IMR-90 (cell line): Measurements from ENCODE around the gene LANCL3. TPM values are rescaled to one million over a fixed set of nuclear protein-coding genes. Genes with fewer than 3 reads are reported as not detected.

Source experiments
- ATAC-seq: fragments of 200-7000 bp; cut with Tn5 transposase; 2 replicates; pipeline ENCODE4 v1.9.1; 2020; ENCODE audit warnings: low read depth, mild to moderate bottlenecking, moderate library complexity
- BruUV-seq: library from RNA; stranded (reverse); fragments of 400-500 nt; replicated peaks from 2 replicates; lab custom pipeline; 2021; lab: Mats Ljungman, UMichigan
- CTCF ChIA-PET: fragments of 300-600 bp; formaldehyde crosslinking; extraction: SDS; loops from one replicate; lab custom pipeline; 2021; ENCODE audit warnings: antibody characterized with exemption; lab: Yijun Ruan, JAX
- POLR2A ChIA-PET: fragments of 300-600 bp; sonication (Branson Sonifier 250); formaldehyde crosslinking; loops from one replicate; lab custom pipeline; 2022; ENCODE audit warnings: antibody characterized with exemption; ENCODE audit not compliant: unreplicated experiment; lab: Charles Lee
- DNase-seq: peaks from one replicate; pipeline ENCODE4 v3.0.0; 2013
- H2AFZ ChIP-seq: replicated peaks from 2 replicates; pipeline ENCODE3; 2013; ENCODE audit warnings: low read length, mild to moderate bottlenecking; ENCODE audit not compliant: poor library complexity
- H2AK5ac ChIP-seq: 2 replicates; pipeline ENCODE4 v1.6.1; 2013; ENCODE audit warnings: low read depth, low read length, inconsistent platforms
- H2AK9ac ChIP-seq: replicated peaks from 2 replicates; pipeline ENCODE3; 2013; ENCODE audit warnings: mild to moderate bottlenecking, low read depth, low read length, moderate library complexity; ENCODE audit not compliant: poor library complexity
- H2BK120ac ChIP-seq: 2 replicates; pipeline ENCODE4 v1.6.1; 2013; ENCODE audit warnings: low read depth, low read length, inconsistent platforms
- H2BK15ac ChIP-seq: 3 replicates; pipeline ENCODE4 v1.6.1; 2013; ENCODE audit warnings: low read depth, low read length, inconsistent platforms
- H2BK20ac ChIP-seq: 2 replicates; pipeline ENCODE4 v1.6.1; 2013; ENCODE audit warnings: low read depth, mild to moderate bottlenecking, inconsistent platforms, low read length, moderate library complexity
- H2BK5ac ChIP-seq: 2 replicates; pipeline ENCODE4 v1.6.1; 2013; ENCODE audit warnings: mild to moderate bottlenecking, low read depth, low read length, inconsistent platforms; ENCODE audit not compliant: poor library complexity, severe bottlenecking
- H3K14ac ChIP-seq: replicated peaks from 2 replicates; pipeline ENCODE4 v1.6.1; 2013; ENCODE audit warnings: low read depth, low read length, inconsistent platforms
- H3K18ac ChIP-seq: 2 replicates; pipeline ENCODE4 v1.6.1; 2013; ENCODE audit warnings: low read depth, low read length, control low read depth
- H3K23ac ChIP-seq: 2 replicates; pipeline ENCODE4 v1.6.1; 2013; ENCODE audit warnings: low read depth, low read length, inconsistent platforms
- H3K27ac ChIP-seq: 2 replicates; pipeline ENCODE4 v1.5.1; 2013; ENCODE audit warnings: mild to moderate bottlenecking, control low read depth, low read length; ENCODE audit not compliant: insufficient read depth
- H3K27me3 ChIP-seq: 2 replicates; pipeline ENCODE4 v1.6.1; 2013; ENCODE audit warnings: low read length; ENCODE audit not compliant: control insufficient read depth, insufficient read depth
- H3K36me3 ChIP-seq: 2 replicates; pipeline ENCODE4 v1.6.1; 2013; ENCODE audit warnings: low read length, mixed read lengths; ENCODE audit not compliant: control insufficient read depth, insufficient read depth
- H3K4ac ChIP-seq: 2 replicates; pipeline ENCODE4 v1.6.1; 2013; ENCODE audit warnings: low read depth, low read length, inconsistent platforms
- H3K4me1 ChIP-seq: 2 replicates; pipeline ENCODE4 v1.6.1; 2013; ENCODE audit warnings: low read length, mixed read lengths; ENCODE audit not compliant: control insufficient read depth, insufficient read depth
- H3K4me2 ChIP-seq: 2 replicates; pipeline ENCODE4 v1.6.1; 2013; ENCODE audit warnings: low read depth, mild to moderate bottlenecking, control low read depth, low read length, moderate library complexity
- H3K4me3 ChIP-seq: 2 replicates; pipeline ENCODE4 v1.5.1; 2013; ENCODE audit warnings: low read depth, mild to moderate bottlenecking, control low read depth, low read length, moderate library complexity; ENCODE audit not compliant: insufficient read depth
- H3K56ac ChIP-seq: 2 replicates; pipeline ENCODE4 v1.6.1; 2013; ENCODE audit warnings: low read length, inconsistent platforms; ENCODE audit not compliant: insufficient read depth; ENCODE audit errors: extremely low read depth
- H3K79me1 ChIP-seq, 2 experiments: 2 replicates each; pipeline ENCODE4 v1.6.1; 2013; ENCODE audit warnings: low read length in 2 of 2, inconsistent platforms in 1 of 2, low read depth in 1 of 2
- H3K9ac ChIP-seq: 2 replicates; pipeline ENCODE4 v1.6.1; 2013; ENCODE audit warnings: low read depth, low read length, control low read depth
- H3K9me1 ChIP-seq: 2 replicates; pipeline ENCODE4 v1.6.1; 2013; ENCODE audit warnings: low read length, inconsistent platforms; ENCODE audit not compliant: insufficient read depth
- H3K9me3 ChIP-seq: 2 replicates; pipeline ENCODE4 v1.6.1; 2013; ENCODE audit warnings: low read length; ENCODE audit not compliant: control insufficient read depth, insufficient read depth
- H4K20me1 ChIP-seq: 2 replicates; pipeline ENCODE4 v1.6.1; 2013; ENCODE audit warnings: low read length, inconsistent platforms; ENCODE audit not compliant: insufficient read depth
- H4K5ac ChIP-seq: 2 replicates; pipeline ENCODE4 v1.6.1; 2013; ENCODE audit warnings: mild to moderate bottlenecking, low read depth, low read length, control low read depth
- H4K8ac ChIP-seq, 2 experiments: 2 replicates each; pipeline ENCODE4 v1.6.1; 2013; ENCODE audit warnings: low read depth in 2 of 2, low read length in 2 of 2, control low read depth in 1 of 2, inconsistent platforms in 1 of 2
- H4K91ac ChIP-seq: 2 replicates; pipeline ENCODE4 v1.6.1; 2013; ENCODE audit warnings: low read depth, low read length, inconsistent platforms; ENCODE audit not compliant: insufficient read depth
- BHLHE40 ChIP-seq: fragments of 150-350 bp; IDR thresholded peaks from 2 replicates; pipeline ENCODE4 v1.6.1; 2016; ENCODE audit warnings: mild to moderate bottlenecking, low read depth, low read length
- CHD1 ChIP-seq: IDR thresholded peaks from 2 replicates; pipeline ENCODE4 v1.6.1; 2012; ENCODE audit warnings: low read depth, low read length, improper control_type of control experiment
- MXI1 ChIP-seq: IDR thresholded peaks from 2 replicates; pipeline ENCODE4 v1.6.1; 2012; ENCODE audit warnings: low read depth, mild to moderate bottlenecking, low read length, moderate library complexity, borderline replicate concordance
- NFE2L2 ChIP-seq: fragments of 150-350 bp; IDR thresholded peaks from 2 replicates; pipeline ENCODE4 v1.6.1; 2016; ENCODE audit warnings: low read depth, mild to moderate bottlenecking, low read length
- RAD21 ChIP-seq: IDR thresholded peaks from 2 replicates; pipeline ENCODE4 v1.6.1; 2012; ENCODE audit warnings: low read length, improper control_type of control experiment
- RCOR1 ChIP-seq: IDR thresholded peaks from 2 replicates; pipeline ENCODE4 v1.6.1; 2012; ENCODE audit warnings: mild to moderate bottlenecking, low read length, improper control_type of control experiment; ENCODE audit not compliant: insufficient replicate concordance
- RFX5 ChIP-seq: IDR thresholded peaks from 2 replicates; pipeline ENCODE4 v1.8.0; 2012; ENCODE audit warnings: low read depth, mild to moderate bottlenecking, low read length, moderate library complexity
- dilution Hi-C: fragments of 300-500 bp; cut with HindIII; formaldehyde crosslinking; loops from one replicate; pipeline ENCODE4 v1.14.3; 2018; ENCODE audit warnings: low sequenced_read_pairs; ENCODE audit not compliant: unreplicated experiment
- in situ Hi-C: fragments of 300-500 bp; cut with MboI; formaldehyde crosslinking; loops from 3 replicates; pipeline ENCODE4 v1.14.3; 2019; ENCODE audit warnings: low sequenced_read_pairs, inconsistent platforms, mixed read lengths
- intact Hi-C: fragments of 100-400 bp; cut with micrococcal nuclease; formaldehyde crosslinking; loops from 2 replicates; pipeline ENCODE4 v1.10.0; 2022
- polyA plus RNA-seq, 3 experiments: library from polyadenylated mRNA; depleted of rRNA; stranded (reverse); fragments of >200 nt; gene quantifications; 2 replicates each; pipeline ENCODE4 v1.2.3, GENCODE V29; 2012; ENCODE audit warnings: low replicate concordance in 1 of 3
- total RNA-seq: library from RNA; depleted of rRNA; stranded (reverse); fragments of >200 nt; gene quantifications from 2 replicates; pipeline ENCODE4 v1.2.3, GENCODE V29; 2012

Gene LANCL3
- total and polyA plus RNA-seq, 2 of the 4 experiments (the other 2 are of a cell fraction): not detected

DNA sequence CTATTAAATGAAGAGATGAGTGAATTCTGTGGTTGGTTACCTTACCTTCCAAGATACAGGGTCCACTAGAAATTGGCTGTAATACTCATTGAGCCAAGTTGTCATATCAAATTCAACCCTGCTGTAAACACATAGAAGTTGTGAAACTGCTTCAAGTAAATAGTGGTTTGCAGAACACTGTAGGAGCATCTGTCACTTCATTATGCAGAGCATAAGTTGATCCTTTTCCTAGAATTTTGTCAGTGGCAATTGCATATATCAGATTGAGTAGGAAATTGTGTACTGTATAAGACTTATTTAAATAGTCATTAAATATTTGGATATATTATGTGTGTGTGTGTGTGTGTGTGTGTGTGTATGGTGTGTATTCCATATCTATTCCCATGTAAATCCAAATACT is 105.3 kb downstream of the LANCL3 start:
- Histone ChIP-seq H4K20me1 (no peaks in the 10 kb centered on the region), H2BK20ac (no peak overlapping the region), H3K27ac (no peak overlapping the region), H3K18ac (no peak overlapping the region), H2BK120ac (no peak overlapping the region), H2AK5ac (no peak overlapping the region), H3K4me1 (no peaks in the 10 kb centered on the region), H4K91ac (no peak overlapping the region), H3K14ac (no peak overlapping the region), H3K56ac (no peak overlapping the region), H3K36me3 (no peaks in the 10 kb centered on the region), H3K4me3 (no peak overlapping the region), H4K5ac (no peak overlapping the region), H2AK9ac (no peak overlapping the region), H3K23ac (no peak overlapping the region), H3K9ac (no peak overlapping the region), H3K27me3 (peaks cover 6% of the 10 kb centered on the region), H3K79me1 (no peaks in the 10 kb centered on the region), H3K4me2 (no peak overlapping the region), H2BK5ac (no peak overlapping the region), H2AFZ (no peak overlapping the region), H3K9me3 (no peaks in the 10 kb centered on the region), H4K8ac (no peak overlapping the region), H2BK15ac (no peak overlapping the region), H3K9me1 (no peaks in the 10 kb centered on the region), H3K4ac (no peak overlapping the region)
- intact Hi-C loops (no loop called here), dilution Hi-C loops (no loop called here), in situ Hi-C loops (no loop called here)
- no TSS peak for BruUV-seq
- ChIA-PET POLR2A (no interaction called here), CTCF (no interaction called here)
- DNase-seq: no peak
- TF ChIP-seq RCOR1 (no peak), CHD1 (no peak), MXI1 (no peak), RAD21 (no peak), NFE2L2 (no peak), RFX5 (no peak), BHLHE40 (no peak)
- no peak for ATAC-seq
